ENCODE results near the gene OR2S2. TPM values are rescaled to one million over a fixed set of nuclear protein-coding genes. Genes with fewer than 3 reads are reported as not detected.

Gene OR2S2
- total and polyA plus RNA-seq, 2 donors (not counting 1 experiment from before 2014, with no cell fraction given), result not detected

GRCh38 chr9:35908504-35909125 lies 49.3 kb downstream of the OR2S2 start:
- Histone ChIP-seq H3K4me2 (replicated peaks; ENCODE audit: low read depth, low read length, poor library complexity, severe bottlenecking) (no peak overlapping the region), H3K79me2 (ENCODE audit: control insufficient read depth, insufficient read depth, low read length) (no peaks in the 10 kb centered on the region), H3K9me3 (ENCODE audit: control extremely low read depth in 1 of 3, control insufficient read depth in 2 of 3, insufficient read depth in 1 of 3, low read length in 2 of 3) (no peaks in the 10 kb centered on the region), H3K9ac (ENCODE audit: low read length) (no peak overlapping the region), H3K27me3 (replicated peaks in 1 of 4; ENCODE audit: control extremely low read depth in 1 of 4, control insufficient read depth in 3 of 4, insufficient read depth in 4 of 4, low read length in 3 of 4) (peaks cover 0 to 13% (median 3%) of the 10 kb centered on the region in 4 experiments), H3K27ac (ENCODE audit: low read length in 2 of 2) (no peak overlapping the region), H3K4me3 (ENCODE audit: control extremely low read depth in 1 of 5, extremely low read depth in 1 of 5, insufficient read depth in 1 of 5, low read depth in 2 of 5, low read length in 4 of 5) (no peak overlapping the region), H2AFZ (ENCODE audit: insufficient read depth, low read depth, low read length, poor library complexity, severe bottlenecking) (no peak overlapping the region), H4K20me1 (ENCODE audit: control insufficient read depth, insufficient read depth, low read length, poor library complexity, severe bottlenecking) (no peaks in the 10 kb centered on the region), H3K36me3 (replicated peaks in 1 of 2; ENCODE audit: control extremely low read depth in 1 of 2, control insufficient read depth in 1 of 2, extremely low read depth in 1 of 2, insufficient read depth in 2 of 2, low read length in 1 of 2) (no peaks in the 10 kb centered on the region), H3K4me1 (ENCODE audit: control insufficient read depth in 2 of 2, insufficient read depth in 2 of 2, low read length in 2 of 2) (peaks cover 4 to 7% of the 10 kb centered on the region in 2 donors)
- no peak for DNase-seq
- 86% methylated on average over 6 of the region's 9 CpGs for WGBS (ENCODE audit: insufficient coverage)
- Mint-ChIP-seq H3K4me3 (no peak overlapping the region), H3K27ac (no peak overlapping the region), H3K27me3 (peaks cover 25% of the 10 kb centered on the region), H3K4me1 (peaks cover 7% of the 10 kb centered on the region), H3K9me3 (ENCODE audit: insufficient read depth) (no peaks in the 10 kb centered on the region)
- intact Hi-C loops (cut with micrococcal nuclease), result no loop called here
- no peak for ATAC-seq (ENCODE audit: low read depth)
- TF ChIP-seq EZH2 (IDR thresholded peaks at IDR 0.05; ENCODE audit: borderline replicate concordance, insufficient read depth, low read depth, low read length, poor library complexity, severe bottlenecking) (no peak), CTCF (IDR thresholded peaks at IDR 0.05) (no peak)
- POLR2A ChIA-PET, result no interaction called here
- CTCF ChIA-PET, result interaction anchor here (0.6 kb wide), 2 partner anchors 128 to 927 kb away, joined by 3 read pairs; no protein-coding TSS in a partner anchor

GRCh38 chr9:35907711-35908503 lies 50.0 kb downstream of the OR2S2 start:
- Histone ChIP-seq H3K4me2 (replicated peaks; ENCODE audit: low read depth, low read length, poor library complexity, severe bottlenecking) (no peak overlapping the region), H3K9me3 (ENCODE audit: control extremely low read depth in 1 of 3, control insufficient read depth in 2 of 3, insufficient read depth in 1 of 3, low read length in 2 of 3) (no peaks in the 10 kb centered on the region), H3K9ac (ENCODE audit: low read length) (no peak overlapping the region), H4K20me1 (ENCODE audit: control insufficient read depth, insufficient read depth, low read length, poor library complexity, severe bottlenecking) (no peaks in the 10 kb centered on the region), H3K4me3 (ENCODE audit: control extremely low read depth in 1 of 5, extremely low read depth in 1 of 5, insufficient read depth in 1 of 5, low read depth in 2 of 5, low read length in 4 of 5) (no peak overlapping the region), H3K79me2 (ENCODE audit: control insufficient read depth, insufficient read depth, low read length) (no peaks in the 10 kb centered on the region), H3K27ac (ENCODE audit: low read length in 2 of 2) (no peak overlapping the region), H3K27me3 (replicated peaks in 1 of 4; ENCODE audit: control extremely low read depth in 1 of 4, control insufficient read depth in 3 of 4, insufficient read depth in 4 of 4, low read length in 3 of 4) (peaks cover 0 to 16% (median 3%) of the 10 kb centered on the region in 4 experiments), H3K4me1 (ENCODE audit: control insufficient read depth in 2 of 2, insufficient read depth in 2 of 2, low read length in 2 of 2) (peaks cover 4 to 7% of the 10 kb centered on the region in 2 donors), H2AFZ (ENCODE audit: insufficient read depth, low read depth, low read length, poor library complexity, severe bottlenecking) (no peak overlapping the region), H3K36me3 (replicated peaks in 1 of 2; ENCODE audit: control extremely low read depth in 1 of 2, control insufficient read depth in 1 of 2, extremely low read depth in 1 of 2, insufficient read depth in 2 of 2, low read length in 1 of 2) (no peaks in the 10 kb centered on the region)
- ChIA-PET POLR2A (no interaction called here), CTCF (interaction anchor here (0.6 kb wide), 1 partner anchor 926 kb away, joined by 3 read pairs; no protein-coding TSS in a partner anchor)
- WGBS (ENCODE audit: insufficient coverage), result 33% methylated on average over 9 of the region's 13 CpGs
- H3K4me3 Mint-ChIP-seq, result no peak overlapping the region
- H3K27me3 Mint-ChIP-seq, result peaks cover 28% of the 10 kb centered on the region
- H3K4me1 Mint-ChIP-seq, result peaks cover 7% of the 10 kb centered on the region
- intact Hi-C loops (cut with micrococcal nuclease), result no loop called here
- H3K27ac Mint-ChIP-seq, result no peak overlapping the region
- DNase-seq (no peak), ATAC-seq (ENCODE audit: low read depth) (no peak)
- H3K9me3 Mint-ChIP-seq (ENCODE audit: insufficient read depth), result no peaks in the 10 kb centered on the region
- TF ChIP-seq EZH2 (IDR thresholded peaks at IDR 0.05; ENCODE audit: borderline replicate concordance, insufficient read depth, low read depth, low read length, poor library complexity, severe bottlenecking) (no peak), CTCF (IDR thresholded peaks at IDR 0.05) (no peak)
